Endothelial cell of umbilical vein (primary cell): ENCODE measurements around the gene MCU. TPM values are rescaled to one million over a fixed set of nuclear protein-coding genes. Genes with fewer than 3 reads are reported as not detected.

ENCODE experiments used
- BruUV-seq: library from RNA; stranded (reverse); fragments of 400-500 nt; replicated peaks from 2 replicates; lab custom pipeline; 2021; lab: Mats Ljungman, UMichigan
- CTCF ChIA-PET: fragments of 300-600, 350-600 bp; sonication (Branson Sonifier 250); formaldehyde crosslinking; loops from one replicate; lab custom pipeline; 2021; ENCODE audit warnings: antibody characterized with exemption, inconsistent platforms; lab: Charles Lee
- POLR2A ChIA-PET: fragments of 300-600, 350-600 bp; sonication (Branson Sonifier 250); formaldehyde crosslinking; loops from one replicate; lab custom pipeline; 2021; ENCODE audit warnings: antibody characterized with exemption, inconsistent platforms; lab: Charles Lee
- DNase-seq: peaks from one replicate; pipeline ENCODE4 v3.0.0-alpha.2; 2011; ENCODE audit warnings: low read depth, low spot score
- FAIRE-seq: peaks from 2 replicates; lab custom pipeline; 2011; peaks lifted over from hg19 to GRCh38; lab: Jason Lieb, UNC
- H2AFZ ChIP-seq: 2 replicates; pipeline ENCODE4 v1.6.0; 2012; ENCODE audit warnings: low read depth, low read length, control low read depth, inconsistent platforms
- H3K27ac ChIP-seq: 2 replicates; pipeline ENCODE4 v1.5.1; 2011; ENCODE audit warnings: low read depth, mild to moderate bottlenecking, control low read depth, low read length, moderate library complexity; ENCODE audit not compliant: insufficient read depth
- H3K27me3 ChIP-seq, 2 experiments: 2 replicates each; pipeline versions ENCODE4 v1.6.0 to v1.6.1; 2011; ENCODE audit warnings: low read length in 2 of 2, mixed read lengths in 1 of 2; ENCODE audit not compliant: control insufficient read depth in 2 of 2, insufficient read depth in 2 of 2
- H3K36me3 ChIP-seq, 2 experiments: 2 replicates in 1 of 2; 3 replicates in 1 of 2; pipeline ENCODE4 v1.5.1; 2011; ENCODE audit warnings: low read length in 2 of 2, mild to moderate bottlenecking in 1 of 2, moderate library complexity in 1 of 2; ENCODE audit not compliant: control insufficient read depth in 2 of 2, insufficient read depth in 2 of 2; ENCODE audit errors: extremely low read depth in 1 of 2
- H3K4me1 ChIP-seq: 3 replicates; pipeline ENCODE4 v1.5.1; 2011; ENCODE audit warnings: mild to moderate bottlenecking, low read length; ENCODE audit not compliant: control insufficient read depth, insufficient read depth; ENCODE audit errors: extremely low read depth
- H3K4me2 ChIP-seq: 2 replicates; pipeline ENCODE4 v1.6.1; 2011; ENCODE audit warnings: low read length, control low read depth, mixed read lengths; ENCODE audit not compliant: insufficient read depth
- H3K4me3 ChIP-seq, 3 experiments: fragments of 200-600 bp in 1 of 3; sonication (generic), shearing (Covaris generic) in 1 of 3; replicated peaks in 1 of 3; 2 replicates each; pipeline ENCODE4 v1.5.1; 2011 to 2016; ENCODE audit warnings: control low read depth in 3 of 3, low read length in 3 of 3, mild to moderate bottlenecking in 2 of 3, inconsistent platforms in 1 of 3, low read depth in 1 of 3, moderate library complexity in 1 of 3; ENCODE audit not compliant: insufficient read depth in 1 of 3
- H3K79me2 ChIP-seq: 2 replicates; pipeline ENCODE4 v1.6.0; 2012; ENCODE audit warnings: low read length, inconsistent platforms; ENCODE audit not compliant: control insufficient read depth, insufficient read depth
- H3K9ac ChIP-seq: replicated peaks from 2 replicates; pipeline ENCODE3; 2011; ENCODE audit warnings: low read length, control low read depth; ENCODE audit not compliant: insufficient read depth; ENCODE audit errors: extremely low read depth
- H3K9me1 ChIP-seq: replicated peaks from 3 replicates; pipeline ENCODE4 v1.6.0; 2011; ENCODE audit warnings: mild to moderate bottlenecking, low read length; ENCODE audit not compliant: control insufficient read depth, insufficient read depth; ENCODE audit errors: extremely low read depth
- H3K9me3 ChIP-seq: replicated peaks from 2 replicates; pipeline ENCODE4 v1.5.1; 2012; ENCODE audit warnings: low read length, inconsistent platforms; ENCODE audit not compliant: control insufficient read depth, insufficient read depth
- H4K20me1 ChIP-seq: replicated peaks from 2 replicates; pipeline ENCODE3; 2011; ENCODE audit warnings: mild to moderate bottlenecking, low read length; ENCODE audit not compliant: control insufficient read depth, insufficient read depth; ENCODE audit errors: extremely low read depth
- EZH2 ChIP-seq: IDR thresholded peaks from 2 replicates; pipeline ENCODE4 v1.6.1; 2012; ENCODE audit warnings: borderline replicate concordance, low read depth, mild to moderate bottlenecking, moderate library complexity, low read length, inconsistent platforms; ENCODE audit not compliant: severe bottlenecking
- FOS ChIP-seq: IDR thresholded peaks from 2 replicates; pipeline ENCODE4 v1.6.1; 2011; ENCODE audit warnings: mild to moderate bottlenecking, low read length, moderate library complexity, borderline replicate concordance; ENCODE audit not compliant: insufficient read depth
- GATA2 ChIP-seq: IDR thresholded peaks from 2 replicates; pipeline ENCODE4 v1.7.0; 2011; ENCODE audit warnings: low read depth, mild to moderate bottlenecking, moderate library complexity, mixed read lengths, low read length; ENCODE audit not compliant: insufficient read length, insufficient read depth
- JUN ChIP-seq: IDR thresholded peaks from 2 replicates; pipeline ENCODE4 v1.6.1; 2011; ENCODE audit warnings: borderline replicate concordance, low read depth; ENCODE audit not compliant: insufficient read length, insufficient read depth
- MAX ChIP-seq: IDR thresholded peaks from 2 replicates; pipeline ENCODE4 v1.6.1; 2011; ENCODE audit not compliant: insufficient read depth, insufficient read length
- MYC ChIP-seq: IDR thresholded peaks from one replicate; pipeline ENCODE4 v1.6.1; 2011; ENCODE audit warnings: mild to moderate bottlenecking, low read depth, low read length
- POLR2A ChIP-seq: IDR thresholded peaks from 2 replicates; pipeline ENCODE4 v1.6.1; 2012; ENCODE audit warnings: low read depth, mild to moderate bottlenecking, control low read depth, low read length
- POLR2AphosphoS5 ChIP-seq: IDR thresholded peaks from 2 replicates; pipeline ENCODE4 v1.6.1; 2012; ENCODE audit warnings: low read depth, mild to moderate bottlenecking, control low read depth, low read length, moderate library complexity; ENCODE audit not compliant: insufficient read depth
- dilution Hi-C: fragments of 300-500 bp; cut with MboI; formaldehyde crosslinking; loops from one replicate; pipeline ENCODE4 v1.15.0; 2019; ENCODE audit warnings: low sequenced_read_pairs; ENCODE audit not compliant: extremely low pct_ligation_motif_present
- intact Hi-C: fragments of 100-400 bp; cut with micrococcal nuclease; formaldehyde crosslinking; loops from one replicate; pipeline ENCODE4 v1.10.0; 2022
- polyA plus RNA-seq, 4 experiments: library from polyadenylated mRNA; depleted of rRNA in 3 of 4; stranded (reverse) in 3 of 4; unstranded in 1 of 4; fragments of >200 nt; gene quantifications; 2 replicates each; pipeline versions ENCODE4 v1.2.1 to v1.2.3, GENCODE V29; 2011 to 2012; ENCODE audit warnings: missing spikeins in 1 of 4
- total RNA-seq: library from RNA; stranded (reverse); gene quantifications from 2 replicates; pipeline ENCODE4 v1.2.3, GENCODE V29; 2021
- TF ChIP-seq, protein P1 (sequence below), 2 donors: IDR thresholded peaks; 1 replicate in 1 of 2; 2 replicates in 1 of 2; pipeline ENCODE4 v1.5.1; 2011; ENCODE audit warnings: low read length in 2 of 2, mild to moderate bottlenecking in 2 of 2, moderate library complexity in 2 of 2, control low read depth in 1 of 2, inconsistent platforms in 1 of 2, low read depth in 1 of 2; ENCODE audit not compliant: insufficient read depth in 1 of 2; ENCODE audit errors: extremely low read depth in 1 of 2

Gene MCU
- total and polyA plus RNA-seq, 2 donors (not counting 3 experiments of a cell fraction or from before 2014, with no cell fraction given) = 25.2 to 37.2 TPM

DNA sequence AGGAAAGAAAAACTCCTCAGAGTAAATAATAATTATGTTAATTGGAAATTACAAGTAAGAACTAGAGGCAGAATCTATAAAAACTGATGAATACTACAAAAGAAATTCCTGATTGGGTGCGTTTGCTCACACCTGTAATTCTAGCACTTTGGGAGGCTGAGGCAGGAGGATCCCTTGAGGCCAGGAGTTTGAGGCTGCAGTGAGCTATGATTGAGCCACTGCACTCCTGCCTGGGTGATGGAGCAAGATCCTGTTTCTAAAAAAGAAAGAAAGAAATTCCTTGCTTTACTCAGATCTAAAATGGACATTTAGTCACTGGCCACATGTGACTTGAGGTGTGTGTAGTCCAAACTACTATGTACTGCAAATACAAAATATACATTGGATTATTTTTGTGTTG is 42.0 kb downstream of the MCU start:
- ChIA-PET POLR2A (no interaction called here), CTCF (no interaction called here)
- DNase-seq = no peak
- H2AFZ ChIP-seq = no peak overlapping the region
- no peak for FAIRE-seq
- H3K9ac ChIP-seq = no peak overlapping the region
- no peaks in the 10 kb centered on the region for H3K36me3 ChIP-seq
- no peak overlapping the region for H3K27ac ChIP-seq
- no peak for TF ChIP-seq POLR2AphosphoS5
- TF ChIP-seq EZH2 = no peak
- TF ChIP-seq, protein P1, sequence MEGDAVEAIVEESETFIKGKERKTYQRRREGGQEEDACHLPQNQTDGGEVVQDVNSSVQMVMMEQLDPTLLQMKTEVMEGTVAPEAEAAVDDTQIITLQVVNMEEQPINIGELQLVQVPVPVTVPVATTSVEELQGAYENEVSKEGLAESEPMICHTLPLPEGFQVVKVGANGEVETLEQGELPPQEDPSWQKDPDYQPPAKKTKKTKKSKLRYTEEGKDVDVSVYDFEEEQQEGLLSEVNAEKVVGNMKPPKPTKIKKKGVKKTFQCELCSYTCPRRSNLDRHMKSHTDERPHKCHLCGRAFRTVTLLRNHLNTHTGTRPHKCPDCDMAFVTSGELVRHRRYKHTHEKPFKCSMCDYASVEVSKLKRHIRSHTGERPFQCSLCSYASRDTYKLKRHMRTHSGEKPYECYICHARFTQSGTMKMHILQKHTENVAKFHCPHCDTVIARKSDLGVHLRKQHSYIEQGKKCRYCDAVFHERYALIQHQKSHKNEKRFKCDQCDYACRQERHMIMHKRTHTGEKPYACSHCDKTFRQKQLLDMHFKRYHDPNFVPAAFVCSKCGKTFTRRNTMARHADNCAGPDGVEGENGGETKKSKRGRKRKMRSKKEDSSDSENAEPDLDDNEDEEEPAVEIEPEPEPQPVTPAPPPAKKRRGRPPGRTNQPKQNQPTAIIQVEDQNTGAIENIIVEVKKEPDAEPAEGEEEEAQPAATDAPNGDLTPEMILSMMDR (IDR thresholded peaks at IDR 0.05; ENCODE audit: extremely low read depth in 1 of 2, insufficient read depth in 1 of 2, low read depth in 1 of 2, low read length in 2 of 2) = no peak
- no peak for TF ChIP-seq MYC
- TF ChIP-seq POLR2A = no peak
- no peak for TF ChIP-seq MAX
- TF ChIP-seq FOS = no peak
- TF ChIP-seq GATA2 = no peak
- TF ChIP-seq JUN = no peak
- no peaks in the 10 kb centered on the region for H4K20me1 ChIP-seq
- dilution Hi-C loops = no loop called here
- H3K4me1 ChIP-seq = peaks cover 12% of the 10 kb centered on the region
- intact Hi-C loops = no loop called here
- H3K79me2 ChIP-seq = peaks cover 19% of the 10 kb centered on the region
- no peak overlapping the region for H3K4me2 ChIP-seq
- no peaks in the 10 kb centered on the region for H3K9me1 ChIP-seq
- no TSS peak for BruUV-seq
- H3K27me3 ChIP-seq = no peaks in the 10 kb centered on the region
- H3K9me3 ChIP-seq = no peaks in the 10 kb centered on the region
- no peak overlapping the region for H3K4me3 ChIP-seq
